Loucy (cell line): ENCODE data around the gene CEP112.

Experiments
- H2AFZ ChIP-seq: fragments of 200-600 bp; sonication (generic); 2 replicates; pipeline ENCODE4 v1.6.0; 2016; ENCODE audit warnings: antibody characterized with exemption, mild to moderate bottlenecking, low read length, moderate library complexity
- H3F3A ChIP-seq: fragments of 200-600 bp; 2 replicates; pipeline ENCODE4 v1.6.0; 2016; ENCODE audit warnings: antibody characterized with exemption, low read depth, mild to moderate bottlenecking
- H3K27me3 ChIP-seq: fragments of 200-600 bp; sonication (generic); 2 replicates; pipeline ENCODE4 v1.6.1; 2014; ENCODE audit warnings: low read length, mild to moderate bottlenecking; ENCODE audit not compliant: insufficient read depth, poor library complexity, severe bottlenecking
- H3K36me3 ChIP-seq: fragments of 200-600 bp; sonication (generic); 2 replicates; pipeline ENCODE4 v1.6.1; 2016; ENCODE audit warnings: low read length; ENCODE audit not compliant: insufficient read depth
- H3K4me1 ChIP-seq: fragments of 200-600 bp; sonication (generic); 2 replicates; pipeline ENCODE4 v1.5.1; 2014; ENCODE audit warnings: low read length, mild to moderate bottlenecking; ENCODE audit not compliant: insufficient read depth, poor library complexity, severe bottlenecking
- H3K4me2 ChIP-seq: fragments of 200-600 bp; sonication (generic); 2 replicates; pipeline ENCODE4 v1.6.0; 2014; ENCODE audit warnings: antibody characterized with exemption, low read length, low read depth, mild to moderate bottlenecking; ENCODE audit not compliant: poor library complexity, severe bottlenecking
- H3K4me3 ChIP-seq: fragments of 200-600 bp; sonication (generic); 2 replicates; pipeline ENCODE4 v1.5.1; 2014; ENCODE audit warnings: low read length, mild to moderate bottlenecking, mixed read lengths; ENCODE audit not compliant: poor library complexity, severe bottlenecking
- H3K79me2 ChIP-seq: fragments of 200-600 bp; sonication (generic); 2 replicates; pipeline ENCODE4 v1.6.1; 2014; ENCODE audit warnings: low read length; ENCODE audit not compliant: insufficient read depth
- H3K9ac ChIP-seq: fragments of 200-600 bp; sonication (generic); 2 replicates; pipeline ENCODE4 v1.6.0; 2014; ENCODE audit warnings: mild to moderate bottlenecking, low read depth, low read length, moderate library complexity; ENCODE audit not compliant: poor library complexity, severe bottlenecking
- H3K9me2 ChIP-seq: fragments of 200-600 bp; sonication (generic); replicated peaks from 2 replicates; pipeline ENCODE4 v1.6.1; 2016; ENCODE audit warnings: low read depth, low read length, mixed read lengths
- H3K9me3 ChIP-seq: fragments of 200-600 bp; sonication (generic); 2 replicates; pipeline ENCODE4 v1.6.1; 2014; ENCODE audit warnings: mild to moderate bottlenecking, antibody characterized with exemption, low read length, low read depth; ENCODE audit not compliant: insufficient read depth
- H4K20me1 ChIP-seq: fragments of 200-600 bp; sonication (generic); 2 replicates; pipeline ENCODE4 v1.6.0; 2014; ENCODE audit warnings: antibody characterized with exemption, low read length, mild to moderate bottlenecking; ENCODE audit not compliant: insufficient read depth, poor library complexity, severe bottlenecking
- CTCF ChIP-seq: fragments of 200-600 bp; sonication (generic); conservative IDR thresholded peaks from 2 replicates; pipeline ENCODE4 v1.5.1; 2014; ENCODE audit warnings: mild to moderate bottlenecking, antibody characterized with exemption, low read length
- EZH2phosphoT487 ChIP-seq: fragments of 200-600 bp; IDR thresholded peaks from 2 replicates; pipeline ENCODE4 v1.6.1; 2018; ENCODE audit warnings: antibody characterized with exemption, mild to moderate bottlenecking, moderate library complexity, borderline replicate concordance

The CEP112 gene

GRCh38 chr17:65916425-65916824 lies 275.5 kb downstream of the CEP112 start:
- H4K20me1 ChIP-seq: no peaks in the 10 kb centered on the region
- no peaks in the 10 kb centered on the region for H3K36me3 ChIP-seq
- H3K9ac ChIP-seq: no peak overlapping the region
- H3K9me3 ChIP-seq: no peaks in the 10 kb centered on the region
- no peaks in the 10 kb centered on the region for H3F3A ChIP-seq
- H3K79me2 ChIP-seq: no peaks in the 10 kb centered on the region
- no peak overlapping the region for H3K4me3 ChIP-seq
- no peaks in the 10 kb centered on the region for H3K27me3 ChIP-seq
- no peak overlapping the region for H2AFZ ChIP-seq
- no peak overlapping the region for H3K4me2 ChIP-seq
- H3K4me1 ChIP-seq: no peaks in the 10 kb centered on the region
- no peaks in the 10 kb centered on the region for H3K9me2 ChIP-seq
- TF ChIP-seq EZH2phosphoT487 (no peak), CTCF (no peak)

DNA sequence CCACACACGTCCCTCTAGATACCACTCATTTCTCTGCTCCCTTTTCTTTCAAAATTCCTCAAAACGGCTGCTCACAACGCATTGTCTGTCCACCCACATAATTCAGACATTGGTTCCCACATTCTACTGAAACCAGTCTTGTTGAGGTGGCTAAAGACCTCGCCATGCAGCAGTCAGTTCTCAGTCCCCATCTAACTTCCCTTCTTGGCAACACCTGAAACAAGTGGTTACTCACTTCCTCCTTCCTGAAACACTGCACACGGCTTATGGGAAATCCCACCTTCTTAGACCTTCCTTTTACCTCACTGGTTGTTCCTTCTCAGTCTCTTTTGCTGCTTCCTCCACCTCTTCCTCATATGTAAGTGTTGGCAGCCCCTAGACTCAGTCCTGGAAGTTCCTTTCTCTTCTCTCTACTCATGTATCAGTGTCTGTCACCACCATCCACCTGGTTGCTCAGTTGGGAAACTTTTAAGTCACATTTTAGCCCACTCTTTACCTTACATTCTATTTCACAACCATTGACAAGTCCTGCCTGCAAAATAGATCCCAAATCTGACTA lies 277.1 kb downstream of the CEP112 start:
- H3F3A ChIP-seq: no peaks in the 10 kb centered on the region
- no peak overlapping the region for H2AFZ ChIP-seq
- H3K4me2 ChIP-seq: no peak overlapping the region
- H3K9me2 ChIP-seq: no peaks in the 10 kb centered on the region
- no peaks in the 10 kb centered on the region for H3K27me3 ChIP-seq
- no peak overlapping the region for H3K4me3 ChIP-seq
- no peaks in the 10 kb centered on the region for H3K4me1 ChIP-seq
- H3K79me2 ChIP-seq: no peaks in the 10 kb centered on the region
- no peak for TF ChIP-seq EZH2phosphoT487
- no peak for TF ChIP-seq CTCF
- H3K36me3 ChIP-seq: no peaks in the 10 kb centered on the region
- no peak overlapping the region for H3K9ac ChIP-seq
- no peaks in the 10 kb centered on the region for H3K9me3 ChIP-seq
- H4K20me1 ChIP-seq: no peaks in the 10 kb centered on the region

GRCh38 chr17:65913326-65913850 lies 278.5 kb downstream of the CEP112 start:
- H2AFZ ChIP-seq: no peak overlapping the region
- H3K36me3 ChIP-seq: no peaks in the 10 kb centered on the region
- H3K4me1 ChIP-seq: no peaks in the 10 kb centered on the region
- H4K20me1 ChIP-seq: no peaks in the 10 kb centered on the region
- H3K9me2 ChIP-seq: no peaks in the 10 kb centered on the region
- no peak overlapping the region for H3K4me3 ChIP-seq
- no peak overlapping the region for H3K4me2 ChIP-seq
- no peaks in the 10 kb centered on the region for H3K79me2 ChIP-seq
- TF ChIP-seq EZH2phosphoT487: no peak
- TF ChIP-seq CTCF: no peak
- H3K9ac ChIP-seq: no peak overlapping the region
- H3K9me3 ChIP-seq: no peaks in the 10 kb centered on the region
- no peaks in the 10 kb centered on the region for H3K27me3 ChIP-seq
- H3F3A ChIP-seq: no peaks in the 10 kb centered on the region
